Loucy (cell line): Measurements from ENCODE around the gene BMPR1B.
A peak's percentile ranks its signal among the peaks of the same experiment; 100 is the strongest.

ENCODE experiments used
- H2AFZ ChIP-seq: fragments of 200-600 bp; sonication (generic); 2 replicates; pipeline ENCODE4 v1.6.0; 2016; ENCODE audit warnings: antibody characterized with exemption, mild to moderate bottlenecking, low read length, moderate library complexity
- H3F3A ChIP-seq: fragments of 200-600 bp; 2 replicates; pipeline ENCODE4 v1.6.0; 2016; ENCODE audit warnings: antibody characterized with exemption, low read depth, mild to moderate bottlenecking
- H3K27me3 ChIP-seq: fragments of 200-600 bp; sonication (generic); 2 replicates; pipeline ENCODE4 v1.6.1; 2014; ENCODE audit warnings: low read length, mild to moderate bottlenecking; ENCODE audit not compliant: insufficient read depth, poor library complexity, severe bottlenecking
- H3K36me3 ChIP-seq: fragments of 200-600 bp; sonication (generic); 2 replicates; pipeline ENCODE4 v1.6.1; 2016; ENCODE audit warnings: low read length; ENCODE audit not compliant: insufficient read depth
- H3K4me1 ChIP-seq: fragments of 200-600 bp; sonication (generic); 2 replicates; pipeline ENCODE4 v1.5.1; 2014; ENCODE audit warnings: low read length, mild to moderate bottlenecking; ENCODE audit not compliant: insufficient read depth, poor library complexity, severe bottlenecking
- H3K4me2 ChIP-seq: fragments of 200-600 bp; sonication (generic); 2 replicates; pipeline ENCODE4 v1.6.0; 2014; ENCODE audit warnings: antibody characterized with exemption, low read length, low read depth, mild to moderate bottlenecking; ENCODE audit not compliant: poor library complexity, severe bottlenecking
- H3K4me3 ChIP-seq: fragments of 200-600 bp; sonication (generic); 2 replicates; pipeline ENCODE4 v1.5.1; 2014; ENCODE audit warnings: low read length, mild to moderate bottlenecking, mixed read lengths; ENCODE audit not compliant: poor library complexity, severe bottlenecking
- H3K79me2 ChIP-seq: fragments of 200-600 bp; sonication (generic); 2 replicates; pipeline ENCODE4 v1.6.1; 2014; ENCODE audit warnings: low read length; ENCODE audit not compliant: insufficient read depth
- H3K9ac ChIP-seq: fragments of 200-600 bp; sonication (generic); 2 replicates; pipeline ENCODE4 v1.6.0; 2014; ENCODE audit warnings: mild to moderate bottlenecking, low read depth, low read length, moderate library complexity; ENCODE audit not compliant: poor library complexity, severe bottlenecking
- H3K9me2 ChIP-seq: fragments of 200-600 bp; sonication (generic); replicated peaks from 2 replicates; pipeline ENCODE4 v1.6.1; 2016; ENCODE audit warnings: low read depth, low read length, mixed read lengths
- H3K9me3 ChIP-seq: fragments of 200-600 bp; sonication (generic); 2 replicates; pipeline ENCODE4 v1.6.1; 2014; ENCODE audit warnings: mild to moderate bottlenecking, antibody characterized with exemption, low read length, low read depth; ENCODE audit not compliant: insufficient read depth
- H4K20me1 ChIP-seq: fragments of 200-600 bp; sonication (generic); 2 replicates; pipeline ENCODE4 v1.6.0; 2014; ENCODE audit warnings: antibody characterized with exemption, low read length, mild to moderate bottlenecking; ENCODE audit not compliant: insufficient read depth, poor library complexity, severe bottlenecking
- CTCF ChIP-seq: fragments of 200-600 bp; sonication (generic); conservative IDR thresholded peaks from 2 replicates; pipeline ENCODE4 v1.5.1; 2014; ENCODE audit warnings: mild to moderate bottlenecking, antibody characterized with exemption, low read length
- EZH2phosphoT487 ChIP-seq: fragments of 200-600 bp; IDR thresholded peaks from 2 replicates; pipeline ENCODE4 v1.6.1; 2018; ENCODE audit warnings: antibody characterized with exemption, mild to moderate bottlenecking, moderate library complexity, borderline replicate concordance

The BMPR1B gene

GRCh38 chr4:94978904-94979303, 221.1 kb downstream of the BMPR1B start:
- no peaks in the 10 kb centered on the region for H3K36me3 ChIP-seq
- no peaks in the 10 kb centered on the region for H3F3A ChIP-seq
- TF ChIP-seq CTCF (no peak), EZH2phosphoT487 (no peak)
- no peak overlapping the region for H3K4me3 ChIP-seq
- H3K4me2 ChIP-seq: no peak overlapping the region
- no peaks in the 10 kb centered on the region for H3K27me3 ChIP-seq
- H3K9me2 ChIP-seq: no peaks in the 10 kb centered on the region
- peaks cover 8% of the 10 kb centered on the region for H3K4me1 ChIP-seq
- no peaks in the 10 kb centered on the region for H3K9me3 ChIP-seq
- H3K79me2 ChIP-seq: no peaks in the 10 kb centered on the region
- H4K20me1 ChIP-seq: no peaks in the 10 kb centered on the region
- H3K9ac ChIP-seq: no peak overlapping the region
- H2AFZ ChIP-seq: no peak overlapping the region

GRCh38 chr4:94979621-94980020, 221.9 kb downstream of the BMPR1B start:
- Histone ChIP-seq H3K9me3 (no peaks in the 10 kb centered on the region), H3K36me3 (no peaks in the 10 kb centered on the region), H3K4me1 (peaks cover 5% of the 10 kb centered on the region), H3K4me3 (no peak overlapping the region), H3K9ac (no peak overlapping the region), H3K27me3 (no peaks in the 10 kb centered on the region), H3K9me2 (no peaks in the 10 kb centered on the region), H3F3A (no peaks in the 10 kb centered on the region), H4K20me1 (no peaks in the 10 kb centered on the region), H3K79me2 (no peaks in the 10 kb centered on the region), H2AFZ (no peak overlapping the region), H3K4me2 (no peak overlapping the region)
- TF ChIP-seq CTCF: no peak
- TF ChIP-seq EZH2phosphoT487: no peak

GRCh38 chr4:94995684-94996394, 238.1 kb downstream of the BMPR1B start:
- H3K9me2 ChIP-seq: no peaks in the 10 kb centered on the region
- no peaks in the 10 kb centered on the region for H3K36me3 ChIP-seq
- peak overlapping the region; percentile 53 for H3K4me2 ChIP-seq
- no peaks in the 10 kb centered on the region for H4K20me1 ChIP-seq
- H3K27me3 ChIP-seq: no peaks in the 10 kb centered on the region
- H3K4me3 ChIP-seq: no peak overlapping the region
- H3F3A ChIP-seq: no peaks in the 10 kb centered on the region
- no peaks in the 10 kb centered on the region for H3K9me3 ChIP-seq
- H2AFZ ChIP-seq: peak overlapping the region; percentile 77
- no peaks in the 10 kb centered on the region for H3K79me2 ChIP-seq
- H3K9ac ChIP-seq: peak overlapping the region; percentile 29
- H3K4me1 ChIP-seq: peaks cover 7% of the 10 kb centered on the region
- TF ChIP-seq EZH2phosphoT487 (no peak), CTCF (no peak)
